Stimulated activated CD4-positive, alpha-beta T cell treated with anti-CD3 and anti-CD28 coated beads, Interleukin-1b, Interleukin-23, amount 100 ng/mL, for 48 hours (primary cell): ENCODE results near the gene MRPL41.
"Not testable (repeated sequence)": the region's sequence is repeated elsewhere in the genome, so short reads cannot be mapped to it uniquely, and the experiment has no call there.

Experiments
- DNase-seq: peaks from one replicate; pipeline ENCODE4 v3.0.0-alpha.2; 2020

MRPL41 gene

DNA sequence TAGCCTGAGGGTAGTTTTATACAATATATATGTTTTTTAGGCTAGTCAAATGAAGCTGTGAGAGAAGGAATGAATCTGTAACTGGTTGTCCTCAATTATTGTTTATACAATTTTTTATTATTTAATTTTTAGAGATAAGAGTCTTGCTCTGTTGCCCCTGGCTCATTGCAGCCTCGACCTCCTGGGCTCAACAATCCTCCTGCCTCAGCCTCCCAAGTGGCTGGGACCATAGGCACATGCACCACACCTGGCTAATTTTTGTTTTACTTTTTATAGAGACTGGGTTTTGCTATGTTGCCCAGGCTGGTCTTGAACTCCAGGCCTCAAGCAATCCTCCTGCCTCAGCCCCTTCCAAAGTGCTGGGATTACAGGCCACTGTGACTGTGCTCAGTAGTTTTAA, 2.7 kb downstream of the MRPL41 start:
- DNase-seq = no peak

DNA sequence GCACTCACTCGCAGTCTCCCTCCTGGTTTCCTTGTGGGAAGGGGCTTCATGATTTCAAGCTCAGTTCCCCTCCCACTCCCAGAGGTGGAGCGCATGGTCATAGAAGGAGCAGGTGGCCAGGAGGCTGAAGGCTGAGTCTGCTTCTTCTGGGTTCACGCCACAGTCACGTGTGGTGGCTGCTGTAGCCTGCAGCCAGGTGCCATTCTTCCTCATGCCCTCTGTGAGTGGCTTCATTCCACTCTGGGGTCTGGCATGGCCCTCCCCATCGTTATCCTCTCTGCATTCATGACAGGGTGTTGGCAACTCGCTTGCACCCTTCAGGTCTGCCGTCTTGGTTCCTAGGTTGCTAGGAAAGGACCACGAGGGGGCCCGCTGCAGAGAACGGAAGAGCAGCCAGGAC, 3.5 kb downstream of the MRPL41 start:
- no peak for DNase-seq

DNA sequence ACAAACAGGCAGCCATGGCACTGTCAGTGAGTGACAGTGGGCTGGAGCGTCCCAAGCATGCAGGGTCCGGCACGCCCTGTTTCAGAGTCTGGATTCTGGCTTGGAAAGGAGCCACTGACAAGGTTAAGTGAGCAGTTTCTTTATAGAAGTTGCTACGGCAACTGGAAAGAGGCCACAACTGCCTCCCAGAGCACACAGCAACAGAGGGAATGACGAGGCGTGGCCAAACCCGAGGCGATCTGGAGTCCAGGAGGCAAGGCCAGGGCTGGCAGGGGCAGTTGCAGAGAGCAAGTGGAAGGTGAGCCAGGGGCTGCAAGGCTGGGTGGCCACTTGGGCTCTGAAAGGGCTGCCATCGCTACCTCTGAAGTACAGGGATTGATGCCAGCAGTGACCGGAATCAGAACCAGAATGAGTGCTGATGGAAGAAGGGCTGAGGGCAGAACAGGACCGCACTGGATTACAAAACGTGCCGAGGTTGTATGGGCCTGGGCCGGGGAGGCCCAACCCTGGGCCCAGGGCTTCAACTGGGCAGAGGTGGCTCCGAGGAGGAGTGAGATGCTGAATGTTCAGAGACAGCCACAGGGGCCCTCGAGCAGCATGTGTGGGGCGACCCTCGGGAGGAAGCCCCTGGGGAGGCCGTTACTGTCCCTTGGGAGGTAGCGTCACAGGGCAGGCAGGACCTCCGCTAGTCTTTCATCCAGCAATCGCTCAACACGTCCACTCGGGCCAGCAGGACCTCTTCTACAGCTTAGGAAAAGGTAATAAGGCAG, 4.6 kb downstream of the MRPL41 start:
- DNase-seq = no peak

DNA sequence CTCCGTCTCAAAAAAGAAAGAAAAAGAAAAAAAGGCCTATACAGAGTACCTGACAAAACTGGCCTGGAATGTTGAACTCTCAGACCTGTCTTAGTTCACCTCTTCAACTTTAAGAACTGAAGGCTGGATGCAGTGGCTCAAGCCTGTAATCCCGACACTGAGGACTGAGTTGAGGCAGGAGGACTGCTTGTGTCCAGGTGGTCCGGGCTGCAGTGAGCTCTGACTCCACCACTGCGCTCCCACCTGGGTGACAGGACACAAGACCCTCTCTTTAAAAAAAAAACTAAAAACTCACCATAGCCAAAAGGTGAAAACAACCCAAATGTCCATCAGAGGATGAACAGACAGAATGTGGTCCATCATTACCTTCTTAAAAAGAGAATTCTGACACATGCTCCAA, 6.4 kb downstream of the MRPL41 start:
- no peak for DNase-seq

DNA sequence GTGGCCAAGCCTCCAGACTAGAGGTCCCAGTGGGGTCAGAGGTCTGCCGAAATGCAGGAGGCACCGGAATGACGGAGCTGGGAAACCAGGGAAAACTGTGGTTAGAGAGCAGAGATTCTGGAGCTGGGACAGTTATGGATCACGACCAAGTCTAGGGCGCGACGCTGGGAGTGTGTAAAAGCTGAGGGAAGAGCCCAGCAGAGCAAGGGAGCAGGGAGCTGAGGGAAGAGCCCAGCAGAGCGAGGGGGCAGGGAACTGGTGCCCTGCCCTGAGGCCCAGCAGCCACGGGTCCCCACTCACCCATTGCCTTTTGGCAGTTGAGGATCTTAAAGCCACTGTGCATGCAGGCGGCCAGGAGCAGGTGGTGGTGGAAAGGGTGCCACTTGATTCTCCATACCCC, 12.5 kb downstream of the MRPL41 start:
- DNase-seq = no peak

DNA sequence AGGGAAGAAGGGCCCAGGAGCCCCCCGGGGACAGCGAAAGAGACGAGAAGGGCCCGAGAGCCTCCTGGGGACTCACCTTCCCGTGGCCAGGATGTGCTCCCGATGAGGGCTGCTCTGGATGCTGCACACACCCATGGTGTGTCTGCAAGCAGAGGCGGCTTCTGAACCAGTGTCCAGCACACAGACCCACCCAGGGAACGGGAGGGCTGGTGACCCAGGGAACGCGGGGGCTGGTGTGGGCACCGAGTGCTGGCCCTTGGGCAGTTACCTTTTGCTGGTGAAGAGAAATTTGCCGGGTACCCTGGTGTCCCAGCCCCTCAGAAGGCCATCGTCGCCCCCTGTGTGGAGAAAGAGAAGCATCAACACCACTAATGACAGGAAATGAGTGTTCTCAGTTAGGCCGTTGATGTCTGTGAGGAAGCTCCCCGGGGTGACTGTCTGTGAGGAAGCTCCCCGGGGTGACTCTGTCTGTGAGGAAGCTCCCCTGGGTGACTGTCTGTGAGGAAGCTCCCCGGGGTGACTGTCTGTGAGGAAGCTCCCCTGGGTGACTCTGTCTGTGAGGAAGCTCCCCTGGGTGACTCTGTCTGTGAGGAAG, 13.2 kb downstream of the MRPL41 start:
- no peak for DNase-seq

DNA sequence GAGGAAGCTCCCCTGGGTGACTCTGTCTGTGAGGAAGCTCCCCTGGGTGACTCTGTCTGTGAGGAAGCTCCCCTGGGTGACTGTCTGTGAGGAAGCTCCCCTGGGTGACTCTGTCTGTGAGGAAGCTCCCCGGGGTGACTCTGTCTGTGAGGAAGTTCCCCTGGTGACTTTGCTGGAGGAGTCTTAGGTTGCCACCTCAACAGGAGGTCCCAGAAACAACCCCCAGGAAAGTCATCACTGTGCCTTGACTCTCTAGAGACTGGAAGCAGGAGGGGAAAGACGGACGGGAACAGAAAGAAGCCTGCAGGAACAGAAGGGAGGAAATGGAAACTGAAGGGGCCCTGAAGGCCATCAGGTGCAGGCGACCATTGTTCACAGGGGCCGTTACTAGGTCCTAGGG, 16.8 kb downstream of the MRPL41 start:
- not testable (repeated sequence) for DNase-seq

DNA sequence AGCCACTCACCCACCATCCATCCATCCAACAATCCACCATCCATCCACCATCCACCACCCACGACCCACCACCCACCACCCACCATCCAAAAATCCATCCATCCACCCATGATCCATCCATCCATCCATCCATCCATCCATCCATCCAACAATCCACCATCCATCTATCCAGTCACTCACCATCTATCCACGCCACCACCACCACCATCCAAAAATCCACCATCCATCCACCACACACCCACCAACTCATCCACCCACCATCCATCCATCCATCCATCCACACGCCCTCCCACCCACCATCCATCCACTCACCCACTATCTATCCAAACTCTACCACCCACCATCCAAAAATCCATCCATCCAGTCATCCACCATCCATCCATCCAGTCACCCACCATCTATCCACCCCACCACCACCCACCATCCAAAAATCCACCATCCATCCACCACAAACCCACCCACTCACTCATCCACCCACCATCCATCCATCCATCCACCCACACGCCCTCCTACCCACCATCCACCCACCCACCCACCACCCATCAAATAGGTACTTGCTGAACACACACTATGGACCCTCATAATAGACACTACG, 18.0 kb downstream of the MRPL41 start:
- DNase-seq = no peak

DNA sequence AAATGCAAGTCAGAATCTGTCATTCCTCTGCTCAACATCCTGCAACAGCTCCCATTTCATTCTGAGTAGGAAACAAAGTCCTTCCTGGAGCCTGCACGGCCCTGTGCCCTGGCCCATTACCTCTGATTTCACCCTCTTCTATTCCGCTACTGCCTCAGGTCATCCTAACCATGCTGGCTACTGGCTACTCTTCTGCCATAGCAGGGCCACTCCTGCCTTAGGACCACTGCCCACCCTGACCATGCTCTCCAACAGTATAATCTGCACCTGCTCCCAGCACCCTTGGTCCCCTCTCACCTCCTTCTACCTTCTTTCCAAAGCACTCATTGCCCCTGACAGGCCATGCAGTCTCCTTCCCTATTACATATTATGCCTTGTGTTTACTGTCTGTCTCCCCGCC, 18.9 kb downstream of the MRPL41 start:
- no peak for DNase-seq

DNA sequence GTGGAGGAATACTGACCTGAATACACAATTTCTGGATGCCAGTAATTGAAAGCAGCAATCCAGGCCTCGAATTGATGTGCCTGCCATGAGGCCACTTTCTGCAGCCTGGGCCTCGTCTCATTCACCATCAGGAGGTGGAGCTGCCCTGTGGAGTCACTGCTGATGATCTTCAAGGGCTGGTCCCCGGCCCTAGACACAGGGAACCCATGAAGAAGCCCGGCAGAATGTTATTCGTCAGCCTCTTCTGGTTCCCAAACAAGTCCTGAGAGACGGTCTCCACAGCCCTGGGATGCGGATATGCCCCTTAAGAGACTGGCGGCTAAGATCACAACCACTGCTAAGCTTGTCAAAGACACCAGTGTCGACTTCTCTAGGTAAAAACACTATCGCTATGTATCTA, 22.5 kb downstream of the MRPL41 start:
- no peak for DNase-seq

DNA sequence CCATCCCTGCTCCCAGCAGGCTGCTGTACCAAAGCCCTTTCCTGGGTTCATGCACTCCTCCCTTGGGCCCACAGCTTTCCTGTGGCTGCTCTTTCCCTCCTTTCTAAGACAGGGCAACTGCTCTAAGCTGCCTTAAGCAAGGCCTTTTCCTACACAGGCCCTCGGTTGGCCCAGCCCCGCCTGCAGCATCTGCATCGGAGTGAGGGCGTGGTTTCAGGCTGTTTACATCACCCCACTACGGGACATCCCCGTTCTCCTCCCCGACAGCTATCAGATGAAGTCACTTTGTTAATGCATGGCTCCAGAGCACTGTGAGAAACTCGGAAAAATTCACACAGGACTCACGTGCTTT, 23.7 kb downstream of the MRPL41 start:
- DNase-seq = no peak

DNA sequence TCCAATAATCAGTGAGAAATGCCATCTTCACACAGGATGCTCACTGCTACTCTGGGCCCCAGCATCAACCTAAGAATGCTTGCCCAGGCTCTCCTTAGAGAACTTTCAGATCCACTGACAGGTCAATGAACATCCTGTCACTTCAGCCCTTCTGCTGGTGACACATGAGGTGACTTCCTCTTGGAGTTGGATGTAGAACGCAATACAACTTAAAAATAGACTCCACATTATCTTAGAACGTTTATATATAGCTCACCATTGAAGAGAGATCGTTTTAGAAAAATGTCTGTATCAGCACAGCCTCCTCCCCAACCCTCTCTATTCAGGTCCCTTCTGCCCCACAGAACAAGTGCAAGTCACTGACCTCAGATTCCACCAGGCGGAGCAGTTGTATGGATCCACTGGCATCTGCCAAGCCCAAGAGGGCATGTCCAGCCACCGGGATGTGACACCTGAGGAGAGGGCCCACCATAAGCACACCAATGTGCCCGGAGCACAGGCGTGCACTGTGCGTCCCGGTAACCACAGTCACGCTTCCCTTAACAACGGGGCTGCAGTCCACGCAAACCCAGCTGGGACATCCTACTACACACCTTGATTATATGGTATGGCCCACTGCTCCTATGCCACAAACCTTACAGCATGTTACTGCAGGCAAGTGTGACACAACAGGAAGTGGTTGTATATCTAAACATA, 24.2 kb downstream of the MRPL41 start:
- DNase-seq = no peak

DNA sequence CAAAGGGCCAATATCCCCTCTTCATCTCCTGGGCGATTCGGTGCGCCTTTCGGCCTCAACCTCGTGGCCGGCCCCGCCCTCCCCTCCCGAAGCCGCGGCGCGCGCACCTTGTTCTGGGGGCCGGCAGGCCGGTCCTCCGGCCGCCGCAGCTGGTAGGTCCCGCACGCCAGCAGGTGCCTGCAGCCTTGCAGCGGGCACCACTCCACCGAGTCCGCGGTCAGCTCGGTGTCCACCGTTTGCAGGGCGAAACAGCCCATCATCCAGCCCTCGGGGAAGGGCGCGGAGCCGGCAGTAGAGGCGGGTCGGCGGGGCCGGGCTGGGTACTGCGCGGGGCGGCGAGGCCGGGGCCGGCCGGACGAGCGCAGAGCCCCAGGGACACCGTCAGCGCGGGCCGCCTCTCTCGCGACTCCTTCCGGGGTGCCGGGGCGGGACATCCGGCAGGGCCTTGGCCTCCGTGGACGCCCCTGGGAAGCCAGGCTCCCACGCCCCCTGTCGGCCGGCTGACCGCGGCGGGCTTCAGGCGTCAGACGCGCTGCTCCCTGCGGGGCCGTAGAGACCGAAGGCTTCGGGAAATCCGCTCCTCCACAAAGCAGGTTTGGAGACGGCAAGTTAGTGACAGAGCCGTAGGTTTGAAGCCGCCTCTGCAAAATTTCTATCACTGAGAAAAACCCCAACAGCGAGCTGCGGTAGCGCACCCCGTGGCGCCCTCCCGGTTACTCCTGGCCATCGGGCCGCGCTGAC, 27.0 kb downstream of the MRPL41 start, which contains the start of gene DPH7:
Gene DPH7 (minus strand): TSS at position 408 of the 741 bp plus-strand sequence. CDS start 148 bp downstream, at position 260.
- peak; percentile 95 for DNase-seq

DNA sequence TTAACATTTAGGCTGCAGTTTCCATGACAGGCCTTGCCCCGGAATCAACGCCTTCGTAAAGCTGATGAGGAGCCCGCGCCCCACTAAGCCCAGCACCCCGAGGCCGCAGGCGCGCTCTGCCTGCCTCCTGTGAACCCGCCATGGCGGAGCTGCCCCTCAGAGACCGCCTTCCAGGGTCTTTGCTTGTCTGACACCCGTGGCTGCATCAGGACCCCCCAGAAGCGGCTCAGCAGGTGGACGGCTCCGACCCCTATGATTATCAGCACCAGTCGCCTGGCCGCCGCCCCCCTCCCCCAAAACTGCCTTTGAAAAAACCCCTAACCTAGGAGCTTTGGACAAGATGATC, 27.6 kb downstream of the MRPL41 start:
- DNase-seq = no peak

DNA sequence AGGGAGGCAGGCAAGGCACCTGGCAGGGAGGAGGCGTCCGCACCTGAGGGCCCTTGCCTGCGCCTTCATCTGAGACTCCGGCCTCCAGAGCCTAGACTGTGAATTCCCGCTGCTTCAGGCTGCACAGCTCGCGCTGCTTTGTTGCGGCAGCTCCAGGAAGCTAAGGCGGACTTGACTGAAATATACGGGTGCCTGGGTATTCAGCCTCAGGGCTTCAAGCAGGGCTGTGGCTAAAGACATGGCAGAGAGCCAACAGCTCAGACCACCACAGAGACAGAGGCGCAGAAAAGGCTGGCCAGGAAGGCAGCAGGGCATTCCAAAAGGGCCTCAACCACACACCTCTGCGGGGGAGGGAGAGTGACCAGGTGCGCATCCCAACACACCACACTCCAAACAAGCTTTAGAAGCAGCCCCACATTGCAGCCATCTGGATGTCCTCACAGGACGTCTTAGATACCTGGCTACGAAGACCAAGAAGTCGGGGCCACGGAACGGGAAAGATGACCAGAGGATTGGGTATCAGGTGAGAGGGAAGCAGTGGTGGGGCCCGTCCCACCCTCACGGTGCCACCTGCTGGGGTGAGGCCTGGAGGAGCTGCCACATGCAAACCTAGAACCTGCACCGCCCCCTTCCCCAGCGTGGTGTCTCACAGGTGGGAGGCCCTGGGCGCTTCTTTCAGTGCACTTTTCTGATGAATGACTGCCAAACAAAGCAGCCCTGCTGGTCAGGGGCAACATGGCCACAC, 28.7 kb downstream of the MRPL41 start:
- no peak for DNase-seq

DNA sequence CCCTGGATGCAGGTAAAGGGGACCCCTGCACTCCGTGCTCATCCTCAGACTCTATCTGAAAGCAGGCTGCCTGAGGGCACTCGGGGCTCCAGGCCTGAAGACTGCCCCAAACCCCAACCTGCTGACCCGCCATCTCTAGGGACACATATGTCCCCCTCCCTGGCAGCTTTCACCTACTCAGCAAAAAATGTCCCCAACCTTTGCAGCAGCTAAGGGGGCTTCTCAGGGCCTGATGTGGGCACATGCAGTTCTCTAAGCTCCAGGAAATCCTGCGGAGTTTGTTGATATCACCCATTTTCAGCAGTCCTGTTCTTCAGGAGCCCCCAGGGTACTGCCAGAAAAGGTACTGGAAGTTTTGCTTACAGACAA, 29.3 kb downstream of the MRPL41 start:
- DNase-seq = no peak

DNA sequence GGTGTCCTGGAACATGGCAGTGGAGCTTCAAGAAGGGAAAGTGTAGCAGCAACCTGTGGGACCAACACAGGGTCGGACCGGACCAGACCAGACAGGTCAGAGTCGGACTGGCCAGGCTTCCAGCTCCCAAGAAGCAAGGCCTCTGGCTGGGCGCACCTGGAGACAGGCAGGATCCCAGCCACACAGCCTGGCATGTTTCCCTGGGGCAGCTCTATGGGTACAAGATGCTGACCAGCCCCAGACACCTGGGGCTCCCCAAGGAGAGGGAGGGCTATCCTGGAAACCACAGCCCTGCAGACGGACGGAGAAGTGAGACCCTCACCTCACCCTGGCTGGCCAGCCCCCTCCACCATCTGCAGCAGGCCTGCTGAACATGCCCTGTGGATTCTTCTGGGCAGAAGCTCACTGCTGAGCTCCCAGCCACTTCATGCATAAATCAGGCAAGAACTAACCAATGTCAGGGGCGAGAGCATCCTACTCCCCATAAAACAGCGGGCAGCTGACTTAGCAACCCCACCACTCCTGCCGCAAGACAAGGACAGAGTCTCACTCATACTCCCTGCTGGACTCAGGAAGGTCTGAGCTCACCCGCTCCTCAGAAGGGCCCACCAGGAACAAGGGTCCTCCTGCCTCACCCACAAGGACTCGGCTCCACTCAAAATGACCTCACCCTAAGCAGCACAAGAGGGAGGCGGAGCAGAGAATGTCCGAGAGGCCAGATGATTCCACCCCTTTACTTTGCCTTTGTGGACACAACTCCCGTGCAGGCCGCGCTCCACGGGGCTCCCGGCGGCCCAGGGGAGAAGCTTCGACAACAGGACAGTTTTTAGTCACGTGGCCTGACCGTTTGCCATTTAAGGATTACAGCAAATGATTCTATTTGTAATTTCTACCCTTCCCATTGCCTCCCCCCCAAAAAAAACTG, 29.9 kb downstream of the MRPL41 start:
- no peak for DNase-seq

DNA sequence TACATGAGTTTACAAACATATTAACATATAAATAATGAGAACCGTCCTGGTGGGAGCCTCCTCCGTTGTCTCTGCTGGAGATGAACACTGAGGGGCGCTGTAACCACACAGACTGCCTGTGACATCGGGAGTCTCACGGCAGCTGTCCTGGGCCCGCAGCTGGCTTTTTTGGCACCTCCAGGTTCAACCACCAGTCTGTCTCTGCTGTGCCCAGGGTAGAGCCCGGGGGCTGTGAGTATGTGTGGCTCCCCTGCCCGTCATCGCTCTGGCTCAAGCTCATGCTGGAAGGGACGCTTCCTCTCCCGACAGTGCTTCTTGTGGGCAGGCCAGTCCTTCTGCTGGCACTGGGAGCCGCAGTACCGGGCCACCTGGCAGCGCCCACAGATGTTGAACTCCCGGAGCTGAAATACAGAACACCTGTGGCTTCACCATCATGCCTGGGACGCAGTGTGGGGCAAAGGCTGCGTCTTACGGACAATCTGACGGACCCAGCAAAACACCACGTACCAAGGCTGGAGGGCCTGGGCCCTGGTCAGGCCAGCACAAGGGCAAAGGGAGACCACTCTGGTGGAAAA, 30.7 kb downstream of the MRPL41 start:
- DNase-seq = no peak

DNA sequence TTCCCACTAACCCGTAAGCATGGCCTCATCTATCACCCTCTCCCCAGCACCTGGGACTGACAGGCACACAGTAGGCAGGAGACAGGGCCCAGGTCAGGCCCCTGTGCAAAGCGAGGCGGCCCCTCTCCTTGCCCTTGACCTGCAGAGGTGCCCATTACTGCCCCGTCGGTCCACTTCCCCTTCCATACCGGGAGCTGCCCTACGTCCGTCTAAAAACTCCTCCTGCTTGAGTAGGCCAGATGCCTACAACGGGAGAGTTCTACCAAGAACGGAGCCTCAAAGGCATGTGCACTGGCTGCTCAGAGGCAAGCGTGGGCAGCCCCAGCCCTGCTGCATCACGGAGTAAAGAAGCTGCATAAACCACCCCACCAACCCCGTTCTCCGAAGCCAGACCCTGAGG, 31.7 kb downstream of the MRPL41 start:
- DNase-seq = no peak

DNA sequence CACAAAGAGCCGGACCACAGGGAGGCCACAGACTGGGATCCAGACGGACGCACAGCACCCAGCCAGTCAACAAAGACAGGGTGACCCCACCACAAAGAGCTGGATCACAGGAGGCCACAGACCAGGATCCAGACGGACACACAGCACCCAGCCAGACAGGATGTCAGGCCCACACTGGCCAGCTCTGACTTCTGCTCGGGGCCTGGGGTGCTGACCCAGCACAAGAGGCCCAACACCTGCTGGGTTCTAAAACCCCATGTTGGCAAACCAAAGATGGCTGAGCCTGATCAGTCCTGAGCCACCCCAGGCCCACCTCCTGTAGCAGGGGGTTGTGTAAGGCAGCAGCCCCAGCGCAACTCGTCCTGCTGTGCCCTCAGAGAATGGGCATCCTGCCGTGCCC, 32.3 kb downstream of the MRPL41 start:
- DNase-seq = no peak

DNA sequence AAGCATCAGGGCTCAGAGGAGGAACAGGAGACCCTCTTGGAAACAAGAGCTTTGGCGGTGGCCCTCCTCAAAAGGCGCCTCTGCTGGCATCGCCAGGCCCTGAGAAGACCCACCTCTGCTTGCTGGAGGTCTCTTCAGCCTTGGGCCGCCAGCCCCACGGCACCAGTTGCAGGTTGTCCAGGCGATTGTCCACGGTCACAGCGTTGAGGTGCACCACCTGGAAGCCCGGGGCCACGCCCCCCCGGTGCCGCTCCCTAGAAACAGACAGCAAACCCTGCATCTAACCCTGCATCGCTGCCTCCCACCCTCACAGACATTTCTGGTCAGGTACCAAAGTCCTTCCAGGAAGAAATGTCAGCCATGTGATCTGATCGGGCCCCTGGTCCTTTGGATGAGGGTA, 35.2 kb downstream of the MRPL41 start:
- no peak for DNase-seq
